Right atrium auricular region (tissue), 2 donors: Measurements from ENCODE around the gene NPHP3. TPM values are rescaled to one million over a fixed set of nuclear protein-coding genes. Genes with fewer than 3 reads are reported as not detected.

Source experiments
- DNase-seq: peaks from one replicate; pipeline ENCODE4 v3.0.0-alpha.2; 2019; ENCODE audit warnings: low spot score
- H3K27ac ChIP-seq, 2 donors: fragments of 200-600 bp; sonication (generic); 1 replicate in 1 of 2; 2 replicates in 1 of 2; pipeline ENCODE4 v1.5.1; 2016 to 2019
- H3K27me3 ChIP-seq, 2 donors: fragments of 200-600 bp; sonication (generic); one replicate each; pipeline versions ENCODE4 v1.5.1 to v1.6.0; 2017 to 2019
- H3K36me3 ChIP-seq: fragments of 200-600 bp; sonication (generic); one replicate; pipeline ENCODE4 v1.5.1; 2016
- H3K4me1 ChIP-seq, 2 donors: fragments of 200-600 bp; sonication (generic); one replicate each; pipeline versions ENCODE4 v1.5.1 to v1.6.0; 2017 to 2019
- H3K4me3 ChIP-seq, 2 donors: fragments of 200-600 bp; sonication (generic); 1 replicate in 1 of 2; 2 replicates in 1 of 2; pipeline ENCODE4 v1.5.1; 2017 to 2019; ENCODE audit warnings: mild to moderate bottlenecking in 1 of 2, moderate library complexity in 1 of 2
- H3K9me3 ChIP-seq, 2 donors: fragments of 200-600 bp; sonication (generic); one replicate each; pipeline ENCODE4 v1.5.1; 2019
- total RNA-seq, 2 donors: library from RNA; depleted of rRNA; stranded (reverse); fragments of >200 nt; gene quantifications; one replicate each; pipeline ENCODE4 v1.1.0, GENCODE V29; 2016
- TF ChIP-seq, protein P1 (sequence below), 2 donors: fragments of 200-600 bp; sonication (generic); IDR thresholded peaks; one replicate each; pipeline ENCODE4 v1.5.1; 2019; ENCODE audit warnings: antibody characterized with exemption in 2 of 2

Gene NPHP3, protein sequence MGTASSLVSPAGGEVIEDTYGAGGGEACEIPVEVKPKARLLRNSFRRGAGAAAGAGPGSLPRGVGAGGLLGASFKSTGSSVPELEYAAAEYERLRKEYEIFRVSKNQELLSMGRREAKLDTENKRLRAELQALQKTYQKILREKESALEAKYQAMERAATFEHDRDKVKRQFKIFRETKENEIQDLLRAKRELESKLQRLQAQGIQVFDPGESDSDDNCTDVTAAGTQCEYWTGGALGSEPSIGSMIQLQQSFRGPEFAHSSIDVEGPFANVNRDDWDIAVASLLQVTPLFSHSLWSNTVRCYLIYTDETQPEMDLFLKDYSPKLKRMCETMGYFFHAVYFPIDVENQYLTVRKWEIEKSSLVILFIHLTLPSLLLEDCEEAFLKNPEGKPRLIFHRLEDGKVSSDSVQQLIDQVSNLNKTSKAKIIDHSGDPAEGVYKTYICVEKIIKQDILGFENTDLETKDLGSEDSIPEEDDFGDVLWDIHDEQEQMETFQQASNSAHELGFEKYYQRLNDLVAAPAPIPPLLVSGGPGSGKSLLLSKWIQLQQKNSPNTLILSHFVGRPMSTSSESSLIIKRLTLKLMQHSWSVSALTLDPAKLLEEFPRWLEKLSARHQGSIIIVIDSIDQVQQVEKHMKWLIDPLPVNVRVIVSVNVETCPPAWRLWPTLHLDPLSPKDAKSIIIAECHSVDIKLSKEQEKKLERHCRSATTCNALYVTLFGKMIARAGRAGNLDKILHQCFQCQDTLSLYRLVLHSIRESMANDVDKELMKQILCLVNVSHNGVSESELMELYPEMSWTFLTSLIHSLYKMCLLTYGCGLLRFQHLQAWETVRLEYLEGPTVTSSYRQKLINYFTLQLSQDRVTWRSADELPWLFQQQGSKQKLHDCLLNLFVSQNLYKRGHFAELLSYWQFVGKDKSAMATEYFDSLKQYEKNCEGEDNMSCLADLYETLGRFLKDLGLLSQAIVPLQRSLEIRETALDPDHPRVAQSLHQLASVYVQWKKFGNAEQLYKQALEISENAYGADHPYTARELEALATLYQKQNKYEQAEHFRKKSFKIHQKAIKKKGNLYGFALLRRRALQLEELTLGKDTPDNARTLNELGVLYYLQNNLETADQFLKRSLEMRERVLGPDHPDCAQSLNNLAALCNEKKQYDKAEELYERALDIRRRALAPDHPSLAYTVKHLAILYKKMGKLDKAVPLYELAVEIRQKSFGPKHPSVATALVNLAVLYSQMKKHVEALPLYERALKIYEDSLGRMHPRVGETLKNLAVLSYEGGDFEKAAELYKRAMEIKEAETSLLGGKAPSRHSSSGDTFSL (N-terminal part only)
- 10 to 100 TPM; 12.2 to 15.3 TPM for total RNA-seq

DNA sequence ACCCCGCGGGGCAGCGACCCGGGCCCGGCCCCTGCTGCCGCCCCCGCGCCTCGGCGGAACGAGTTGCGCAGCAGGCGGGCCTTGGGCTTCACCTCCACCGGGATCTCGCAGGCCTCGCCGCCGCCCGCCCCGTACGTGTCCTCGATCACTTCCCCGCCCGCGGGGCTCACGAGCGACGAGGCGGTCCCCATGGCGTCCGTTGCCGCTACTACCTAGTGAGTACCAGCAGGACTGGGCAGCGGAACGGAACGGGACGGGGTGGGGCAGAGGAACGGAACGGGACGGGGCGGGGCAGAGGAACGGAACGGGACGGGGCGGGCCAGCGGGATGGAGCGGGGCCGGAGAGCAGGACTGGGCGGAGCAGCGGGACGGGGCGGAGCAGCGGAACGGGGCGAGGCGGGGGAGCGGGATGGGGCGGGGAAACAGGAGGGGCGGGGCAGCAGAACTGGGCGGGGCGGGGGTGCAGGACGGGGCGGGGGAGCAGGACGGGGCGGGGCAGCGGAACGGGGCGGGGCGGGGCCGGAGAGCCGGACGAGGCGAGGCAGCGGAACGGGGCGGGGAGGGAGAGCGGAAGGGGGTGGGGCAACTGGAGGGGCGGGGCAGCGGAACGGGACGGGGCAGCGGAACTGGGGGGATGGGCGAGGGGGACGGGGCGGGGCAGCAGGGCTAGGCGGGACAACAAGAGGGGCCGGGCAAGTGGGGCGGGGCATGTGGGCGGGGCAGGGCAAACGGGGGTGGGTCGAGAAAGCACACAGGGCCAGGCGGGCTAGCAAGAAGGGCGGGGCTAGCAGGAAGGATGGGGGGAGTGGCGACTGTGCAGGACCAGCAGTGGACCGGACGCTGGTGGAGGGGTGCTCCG, at the start of gene NPHP3:
Gene NPHP3 (minus strand): TSS at position 245 of the 859 bp plus-strand sequence. CDS start 54 bp downstream, at position 191.
- H3K27me3 ChIP-seq: no peaks in the 10 kb centered on the region
- peak; percentile 97 for DNase-seq
- H3K4me3 ChIP-seq: peak within 1 kb of the TSS; percentile 85 to 89
- no peaks in the 10 kb centered on the region for H3K36me3 ChIP-seq
- peak within 1 kb of the TSS; percentile 94 to 99 for H3K27ac ChIP-seq
- TF ChIP-seq, protein P1, sequence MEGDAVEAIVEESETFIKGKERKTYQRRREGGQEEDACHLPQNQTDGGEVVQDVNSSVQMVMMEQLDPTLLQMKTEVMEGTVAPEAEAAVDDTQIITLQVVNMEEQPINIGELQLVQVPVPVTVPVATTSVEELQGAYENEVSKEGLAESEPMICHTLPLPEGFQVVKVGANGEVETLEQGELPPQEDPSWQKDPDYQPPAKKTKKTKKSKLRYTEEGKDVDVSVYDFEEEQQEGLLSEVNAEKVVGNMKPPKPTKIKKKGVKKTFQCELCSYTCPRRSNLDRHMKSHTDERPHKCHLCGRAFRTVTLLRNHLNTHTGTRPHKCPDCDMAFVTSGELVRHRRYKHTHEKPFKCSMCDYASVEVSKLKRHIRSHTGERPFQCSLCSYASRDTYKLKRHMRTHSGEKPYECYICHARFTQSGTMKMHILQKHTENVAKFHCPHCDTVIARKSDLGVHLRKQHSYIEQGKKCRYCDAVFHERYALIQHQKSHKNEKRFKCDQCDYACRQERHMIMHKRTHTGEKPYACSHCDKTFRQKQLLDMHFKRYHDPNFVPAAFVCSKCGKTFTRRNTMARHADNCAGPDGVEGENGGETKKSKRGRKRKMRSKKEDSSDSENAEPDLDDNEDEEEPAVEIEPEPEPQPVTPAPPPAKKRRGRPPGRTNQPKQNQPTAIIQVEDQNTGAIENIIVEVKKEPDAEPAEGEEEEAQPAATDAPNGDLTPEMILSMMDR (IDR thresholded peaks at IDR 0.05): peak in 1 of 2 donors; percentile 4
- H3K4me1 ChIP-seq: peaks cover 0 to 30% of the 10 kb centered on the region in 2 donors
- H3K9me3 ChIP-seq: no peaks in the 10 kb centered on the region

DNA sequence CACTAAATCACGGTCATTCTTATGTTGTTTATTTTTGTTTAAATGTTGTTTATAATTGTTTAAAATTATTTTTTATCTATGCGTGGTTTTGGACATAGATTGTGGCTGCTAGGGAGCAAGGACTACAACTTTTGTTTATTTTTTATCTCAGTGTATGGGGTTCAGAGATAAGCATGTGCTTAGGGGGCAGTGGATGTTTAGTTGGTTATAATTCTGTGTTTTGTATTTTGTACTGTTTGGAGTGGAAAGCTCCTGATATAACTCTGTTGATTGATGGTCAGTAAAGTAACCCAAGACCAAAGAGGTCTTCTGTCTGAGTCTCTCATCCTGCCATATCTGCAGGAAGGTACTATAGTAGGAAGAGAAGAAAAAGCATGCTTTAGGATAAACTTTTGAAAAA, 36.5 kb upstream of the NPHP3 start:
- Histone ChIP-seq H3K4me1 (no peaks in the 10 kb centered on the region), H3K27ac (no peak overlapping the region), H3K27me3 (no peaks in the 10 kb centered on the region), H3K9me3 (no peaks in the 10 kb centered on the region), H3K36me3 (no peaks in the 10 kb centered on the region), H3K4me3 (no peak overlapping the region)
- TF ChIP-seq, protein P1 (IDR thresholded peaks at IDR 0.05): no peak
- no peak for DNase-seq

DNA sequence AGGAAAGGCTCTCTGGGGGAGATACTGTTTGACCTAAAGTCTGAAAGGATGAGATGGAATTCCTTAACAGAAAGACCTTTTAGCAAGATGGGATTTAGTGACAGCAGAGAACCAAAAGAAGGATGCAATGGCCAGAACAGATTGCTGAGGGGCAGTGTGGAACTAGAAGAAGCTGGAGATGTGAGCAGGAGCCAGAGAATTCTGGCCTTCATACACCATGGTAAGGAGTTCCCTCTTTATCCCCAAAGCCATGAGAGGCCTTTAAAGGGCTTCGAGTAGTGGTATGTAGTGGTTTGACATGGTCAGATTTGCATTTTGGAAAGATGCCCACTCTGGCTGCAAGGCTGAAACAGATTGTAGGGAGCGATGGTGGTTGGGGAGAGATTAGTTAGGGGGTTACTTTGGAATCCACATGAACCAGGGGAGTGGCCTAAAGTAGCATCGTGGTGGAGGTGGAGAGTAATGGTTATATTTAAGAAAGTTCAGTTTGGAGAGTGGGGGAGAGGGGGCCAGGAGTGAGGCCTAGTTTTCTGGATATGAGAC, 34.0 kb upstream of the NPHP3 start:
- DNase-seq: no peak
- Histone ChIP-seq H3K27ac (no peak overlapping the region), H3K4me1 (no peaks in the 10 kb centered on the region), H3K9me3 (no peaks in the 10 kb centered on the region), H3K36me3 (no peaks in the 10 kb centered on the region), H3K4me3 (no peak overlapping the region), H3K27me3 (no peaks in the 10 kb centered on the region)
- TF ChIP-seq, protein P1 (IDR thresholded peaks at IDR 0.05): no peak

DNA sequence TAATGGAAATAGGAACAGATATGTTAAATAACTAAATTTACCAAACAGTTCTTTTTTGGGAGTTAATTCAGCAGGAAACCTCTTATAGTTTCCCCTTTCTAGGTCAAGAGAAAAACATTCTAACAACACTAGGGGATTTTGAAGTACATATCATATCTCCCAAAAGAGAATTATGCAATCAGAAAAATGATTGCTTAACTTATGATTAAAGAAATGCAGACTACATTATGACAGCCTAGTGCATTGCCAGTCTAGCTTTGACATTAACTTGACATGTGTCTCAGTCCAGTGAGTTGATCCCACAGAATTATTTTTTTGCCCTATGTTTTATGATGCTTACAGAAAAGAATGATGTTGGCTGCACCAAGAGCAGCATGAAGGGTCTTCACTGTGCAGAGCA, 31.7 kb upstream of the NPHP3 start:
- H3K27me3 ChIP-seq: no peaks in the 10 kb centered on the region
- H3K27ac ChIP-seq: no peak overlapping the region
- no peak for DNase-seq
- H3K9me3 ChIP-seq: no peaks in the 10 kb centered on the region
- H3K4me1 ChIP-seq: no peaks in the 10 kb centered on the region
- no peak overlapping the region for H3K4me3 ChIP-seq
- no peaks in the 10 kb centered on the region for H3K36me3 ChIP-seq
- TF ChIP-seq, protein P1 (IDR thresholded peaks at IDR 0.05): no peak
